ENCODE results near the gene CENPF.

- TF ChIP-seq POLR2A (IDR thresholded peaks at IDR 0.05): no peak
- no peak for TF ChIP-seq CTCF (IDR thresholded peaks at IDR 0.05)
These were observed 44.9 kb upstream of the CENPF start for GRCh38 chr1:214557952-214558735.
